ENCODE results near the gene ROBO2. TPM values are rescaled to one million over a fixed set of nuclear protein-coding genes. Genes with fewer than 3 reads are reported as not detected.

The ROBO2 gene
- total RNA-seq, 3 donors from 2014 or later: not detected

DNA sequence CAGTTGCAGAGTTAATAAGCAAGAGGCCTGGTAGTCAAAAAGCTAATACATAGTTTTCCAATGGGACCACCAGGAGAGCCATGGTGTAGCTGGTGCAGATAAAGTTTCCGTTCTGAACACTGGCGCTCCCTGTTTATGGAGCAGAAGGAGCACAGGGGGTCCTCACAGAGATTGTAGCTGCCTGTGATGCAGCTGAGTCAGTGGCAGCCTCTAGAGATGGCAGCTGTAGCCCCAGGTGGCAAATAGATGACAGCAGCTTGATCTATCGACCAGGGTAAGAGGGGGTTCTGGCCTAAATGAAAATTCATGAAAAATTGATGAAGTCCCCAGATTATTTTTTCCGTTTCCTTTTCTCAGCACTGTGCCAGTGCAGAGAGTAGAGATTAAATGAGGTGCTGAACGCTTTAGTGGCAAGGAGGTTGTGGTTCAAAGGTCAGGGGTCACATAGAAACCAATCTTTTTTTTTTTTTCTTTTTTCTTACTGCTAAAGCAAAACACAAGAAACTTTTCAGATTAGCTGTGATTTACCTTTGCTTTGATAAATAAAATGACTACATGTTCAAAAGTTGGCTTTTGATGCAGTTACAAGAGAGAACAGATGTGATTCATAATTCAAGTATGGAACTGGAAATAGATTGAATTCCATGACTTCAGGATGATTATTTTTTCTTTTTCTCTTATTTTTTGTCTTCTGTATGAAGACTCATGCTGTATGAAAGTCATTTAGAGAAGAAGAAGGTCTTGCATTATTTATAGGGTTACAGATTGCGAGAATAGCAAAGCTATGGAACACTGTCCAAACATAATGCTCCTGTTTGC is 63.3 kb downstream of the ROBO2 start:
- no peak for DNase-seq
- Mint-ChIP-seq H3K9me3 (peaks cover 8% of the 10 kb centered on the region), H3K27me3 (ENCODE audit: low read depth) (no peaks in the 10 kb centered on the region), H3K36me3 (ENCODE audit: insufficient read depth) (no peaks in the 10 kb centered on the region), H3K4me1 (ENCODE audit: low read depth) (no peaks in the 10 kb centered on the region), H3K4me3 (no peak overlapping the region)
- no peak for ATAC-seq

DNA sequence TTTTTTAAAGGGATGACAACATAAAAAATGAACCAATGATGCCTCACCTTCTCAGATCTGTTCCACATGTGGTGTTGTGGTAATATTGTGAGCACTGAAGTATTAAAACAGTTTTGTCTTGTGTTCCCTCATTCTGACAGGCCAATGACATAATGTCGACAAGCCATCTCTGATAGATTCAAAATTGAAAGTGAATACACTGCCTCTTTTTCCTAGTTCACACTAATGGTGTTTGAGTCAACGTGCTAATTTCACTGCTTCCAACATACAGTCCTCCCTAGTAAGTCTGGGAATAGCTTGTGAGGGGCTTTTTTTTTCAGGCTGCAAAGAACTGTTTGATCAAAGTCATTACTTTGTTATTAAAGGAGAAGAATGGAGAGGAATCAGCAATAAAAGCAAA is 82.8 kb downstream of the ROBO2 start:
- Mint-ChIP-seq H3K36me3 (ENCODE audit: insufficient read depth) (no peaks in the 10 kb centered on the region), H3K27me3 (ENCODE audit: low read depth) (no peaks in the 10 kb centered on the region), H3K4me3 (no peak overlapping the region), H3K4me1 (ENCODE audit: low read depth) (no peaks in the 10 kb centered on the region), H3K9me3 (peaks cover 3% of the 10 kb centered on the region)
- DNase-seq: no peak
- ATAC-seq: no peak

DNA sequence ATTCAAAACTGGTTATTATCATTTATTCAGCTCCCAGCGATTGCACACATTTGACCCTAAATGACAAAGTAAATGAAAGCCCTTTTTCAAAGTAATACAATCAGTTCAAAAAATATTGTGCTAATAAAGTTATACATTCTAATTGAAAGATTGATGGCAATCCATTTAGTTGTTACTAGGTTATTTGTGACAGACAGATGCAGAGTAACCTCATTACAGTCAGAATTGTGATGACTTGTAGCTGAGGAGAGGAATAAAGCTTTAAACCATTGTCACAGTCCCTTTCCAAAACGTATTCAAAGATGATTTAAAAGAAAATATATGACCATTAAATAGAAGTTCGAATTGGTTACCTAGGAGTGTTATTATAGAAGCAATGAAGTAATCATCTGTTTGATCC is 86.1 kb downstream of the ROBO2 start:
- H3K4me3 Mint-ChIP-seq: no peak overlapping the region
- ATAC-seq: no peak

DNA sequence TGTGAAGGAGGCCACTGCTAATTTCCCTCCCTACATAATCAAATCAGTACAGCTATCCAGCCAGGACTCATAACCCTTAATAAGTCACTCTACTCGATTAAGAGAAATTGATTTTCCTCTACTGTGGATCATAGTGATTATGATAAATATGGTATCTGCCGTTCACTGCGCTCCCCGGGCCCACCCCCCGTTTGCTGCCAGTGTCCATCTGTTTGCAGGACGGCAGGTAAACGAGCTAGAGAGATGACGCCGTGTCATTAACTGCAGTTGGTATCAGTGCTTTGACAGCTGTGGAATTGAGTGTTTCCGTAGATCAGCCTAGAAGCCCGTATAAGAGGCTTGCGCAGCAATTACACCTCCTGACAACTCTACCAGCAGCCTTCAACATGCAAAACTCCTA is 94.9 kb downstream of the ROBO2 start:
- H3K4me1 Mint-ChIP-seq (ENCODE audit: low read depth): no peaks in the 10 kb centered on the region
- no peak overlapping the region for H3K4me3 Mint-ChIP-seq
- no peaks in the 10 kb centered on the region for H3K27me3 Mint-ChIP-seq (ENCODE audit: low read depth)
- ATAC-seq: no peak
- H3K9me3 Mint-ChIP-seq: no peaks in the 10 kb centered on the region
- no peak for DNase-seq
- H3K36me3 Mint-ChIP-seq (ENCODE audit: insufficient read depth): no peaks in the 10 kb centered on the region

More for the DNA sequence above, 86.1 kb downstream of the ROBO2 start:
- no peak for DNase-seq
- peaks cover 3% of the 10 kb centered on the region for H3K9me3 Mint-ChIP-seq
- H3K36me3 Mint-ChIP-seq (ENCODE audit: insufficient read depth): no peaks in the 10 kb centered on the region
- H3K27me3 Mint-ChIP-seq (ENCODE audit: low read depth): no peaks in the 10 kb centered on the region
- H3K4me1 Mint-ChIP-seq (ENCODE audit: low read depth): no peaks in the 10 kb centered on the region

DNA sequence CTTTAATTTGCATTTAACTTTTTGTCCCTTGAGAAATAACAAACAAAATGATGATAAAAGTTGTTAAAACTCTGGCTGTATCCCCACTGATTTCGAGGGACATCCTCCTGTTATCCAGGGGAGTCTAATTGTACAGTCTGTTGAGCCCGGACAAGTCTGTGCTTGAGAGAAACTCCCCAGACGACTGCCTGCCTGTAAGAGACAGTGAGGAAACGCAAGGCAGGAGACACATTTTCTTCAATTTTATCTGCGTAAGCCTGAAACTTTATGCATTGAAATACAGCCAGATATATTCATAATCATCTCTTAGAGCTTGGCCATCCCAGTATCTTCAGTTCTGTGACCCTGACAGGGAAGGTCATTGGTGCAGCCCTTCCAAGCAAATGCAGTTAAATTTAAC is 97.7 kb downstream of the ROBO2 start:
- no peaks in the 10 kb centered on the region for H3K27me3 Mint-ChIP-seq (ENCODE audit: low read depth)
- H3K4me1 Mint-ChIP-seq (ENCODE audit: low read depth): no peaks in the 10 kb centered on the region
- H3K4me3 Mint-ChIP-seq: no peak overlapping the region
- ATAC-seq (no peak), DNase-seq (no peak)
- no peaks in the 10 kb centered on the region for H3K36me3 Mint-ChIP-seq (ENCODE audit: insufficient read depth)
- H3K9me3 Mint-ChIP-seq: no peaks in the 10 kb centered on the region

DNA sequence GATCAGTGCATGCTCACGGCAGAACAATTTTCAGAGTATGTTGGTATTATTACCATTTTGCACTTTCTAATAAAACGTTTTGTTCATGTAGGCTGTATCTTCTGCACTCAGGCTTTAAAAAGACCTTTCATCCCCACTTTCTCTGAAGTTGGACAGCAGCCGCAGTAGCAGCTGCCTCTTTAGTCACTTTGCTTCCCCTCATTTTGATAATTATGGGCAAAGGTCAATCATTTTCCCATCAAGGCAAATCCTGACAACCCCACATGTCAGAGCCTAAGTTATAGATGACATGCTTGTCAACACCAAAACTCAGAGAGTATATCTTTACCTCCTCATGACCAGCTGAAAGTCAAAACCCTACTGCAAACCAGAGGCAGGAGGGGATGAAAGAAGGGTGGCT is 99.7 kb downstream of the ROBO2 start:
- no peaks in the 10 kb centered on the region for H3K27me3 Mint-ChIP-seq (ENCODE audit: low read depth)
- peaks cover 10% of the 10 kb centered on the region for H3K9me3 Mint-ChIP-seq
- no peak overlapping the region for H3K4me3 Mint-ChIP-seq
- H3K36me3 Mint-ChIP-seq (ENCODE audit: insufficient read depth): no peaks in the 10 kb centered on the region
- H3K4me1 Mint-ChIP-seq (ENCODE audit: low read depth): no peaks in the 10 kb centered on the region
- DNase-seq (no peak), ATAC-seq (no peak)

DNA sequence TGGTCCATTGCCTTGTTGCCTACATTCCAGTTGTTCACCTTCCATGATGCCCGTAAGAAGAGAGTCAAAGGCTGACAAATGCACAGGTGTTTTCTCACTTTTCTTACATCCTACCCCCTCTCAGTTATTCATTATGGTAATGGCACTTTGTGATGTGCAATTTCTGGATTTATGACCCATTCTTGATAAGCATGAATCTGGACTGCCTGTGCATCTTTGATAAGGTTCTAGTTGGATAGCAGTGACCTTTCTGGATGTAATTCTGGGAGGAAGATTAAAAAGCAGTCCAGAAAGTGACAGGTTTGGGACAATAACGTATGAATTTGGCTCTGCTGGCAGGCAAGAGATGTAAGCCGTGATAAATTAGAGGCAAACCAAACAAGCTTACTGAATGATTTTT is 101.5 kb downstream of the ROBO2 start:
- DNase-seq: no peak
- no peaks in the 10 kb centered on the region for H3K27me3 Mint-ChIP-seq (ENCODE audit: low read depth)
- ATAC-seq: no peak
- H3K4me1 Mint-ChIP-seq (ENCODE audit: low read depth): no peaks in the 10 kb centered on the region
- no peak overlapping the region for H3K4me3 Mint-ChIP-seq
- H3K9me3 Mint-ChIP-seq: peaks cover 10% of the 10 kb centered on the region
- no peaks in the 10 kb centered on the region for H3K36me3 Mint-ChIP-seq (ENCODE audit: insufficient read depth)

DNA sequence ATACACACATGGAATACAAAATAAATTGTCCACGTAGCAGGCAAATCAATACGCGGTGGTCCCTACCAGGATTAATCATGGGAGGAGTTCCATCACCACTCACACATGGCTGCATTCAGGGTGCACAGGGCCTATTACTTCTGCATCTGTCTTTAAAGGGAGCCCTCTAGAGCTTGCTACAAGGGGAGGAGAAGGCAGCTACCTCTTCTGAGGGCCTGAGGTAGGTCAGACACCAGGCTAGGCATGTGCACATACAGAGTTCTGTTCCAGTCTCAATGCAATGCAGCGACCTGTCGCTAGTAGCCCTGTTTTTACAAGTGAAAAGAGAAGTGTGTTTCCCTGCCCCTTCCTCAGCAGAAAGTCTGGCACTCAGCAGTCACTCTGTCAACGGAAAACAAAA is 102.7 kb downstream of the ROBO2 start:
- Mint-ChIP-seq H3K9me3 (peaks cover 10% of the 10 kb centered on the region), H3K27me3 (ENCODE audit: low read depth) (no peaks in the 10 kb centered on the region), H3K4me3 (no peak overlapping the region), H3K4me1 (ENCODE audit: low read depth) (no peaks in the 10 kb centered on the region), H3K36me3 (ENCODE audit: insufficient read depth) (no peaks in the 10 kb centered on the region)
- ATAC-seq: no peak
- no peak for DNase-seq

DNA sequence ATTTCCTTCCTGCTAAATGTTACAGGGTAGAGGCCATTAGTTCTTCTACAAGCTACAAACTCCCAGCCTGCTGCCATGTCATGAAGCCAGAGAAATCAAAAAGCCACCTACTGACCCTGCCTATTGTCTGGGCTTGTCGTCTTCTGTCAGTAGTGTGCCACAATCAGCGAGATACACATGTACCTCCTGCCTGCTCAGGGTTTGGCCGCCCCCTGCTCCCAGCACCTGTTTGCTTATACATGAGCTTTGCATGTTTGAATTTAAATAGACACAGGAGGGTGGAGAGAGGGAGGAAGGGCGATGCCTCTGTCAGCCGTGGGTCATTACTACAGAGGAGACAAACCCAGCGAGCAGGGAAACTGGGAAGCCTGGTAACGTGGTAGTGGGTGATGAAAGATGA is 106.1 kb downstream of the ROBO2 start:
- Mint-ChIP-seq H3K4me3 (no peak overlapping the region), H3K9me3 (peaks cover 13% of the 10 kb centered on the region), H3K36me3 (ENCODE audit: insufficient read depth) (no peaks in the 10 kb centered on the region), H3K27me3 (ENCODE audit: low read depth) (no peaks in the 10 kb centered on the region), H3K4me1 (ENCODE audit: low read depth) (no peaks in the 10 kb centered on the region)
- DNase-seq: no peak
- no peak for ATAC-seq

DNA sequence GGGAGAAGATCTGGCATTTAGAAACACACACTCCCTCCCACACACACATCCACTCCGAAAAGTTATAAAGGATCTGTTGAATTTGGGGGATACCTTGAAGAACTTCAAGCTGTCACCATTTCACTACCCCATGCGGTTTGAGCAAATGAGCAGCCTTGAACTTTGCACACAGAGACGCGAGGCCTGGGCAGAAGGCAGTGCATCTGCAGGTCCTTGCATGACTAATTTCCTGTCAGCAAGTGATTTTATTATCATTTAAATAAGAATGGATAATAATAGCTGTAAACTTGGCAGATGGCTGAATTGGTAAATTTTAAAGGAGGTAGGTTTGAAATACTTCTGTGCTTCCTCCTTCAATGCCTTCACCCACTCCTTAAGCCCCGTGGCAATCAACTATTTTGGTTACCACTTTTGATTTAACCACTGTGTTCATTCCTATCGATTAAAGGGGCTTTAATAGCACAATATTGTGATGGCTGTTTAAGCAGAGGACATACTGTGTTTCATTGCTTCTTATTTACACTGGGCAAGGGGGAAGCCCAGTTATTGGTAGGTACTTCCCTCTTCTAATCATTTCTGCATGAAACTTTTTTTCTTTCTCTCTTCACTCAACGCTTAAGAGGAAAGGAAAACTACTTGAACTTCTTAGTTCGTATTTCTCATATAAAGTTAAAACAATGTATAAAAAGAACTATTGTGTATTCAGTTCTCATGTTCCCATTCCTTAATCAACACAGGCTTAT is 108.1 kb downstream of the ROBO2 start:
- Mint-ChIP-seq H3K36me3 (ENCODE audit: insufficient read depth) (no peaks in the 10 kb centered on the region), H3K4me1 (ENCODE audit: low read depth) (no peaks in the 10 kb centered on the region), H3K9me3 (peaks cover 17% of the 10 kb centered on the region), H3K27me3 (ENCODE audit: low read depth) (no peaks in the 10 kb centered on the region), H3K4me3 (no peak overlapping the region)
- DNase-seq (no peak), ATAC-seq (no peak)

DNA sequence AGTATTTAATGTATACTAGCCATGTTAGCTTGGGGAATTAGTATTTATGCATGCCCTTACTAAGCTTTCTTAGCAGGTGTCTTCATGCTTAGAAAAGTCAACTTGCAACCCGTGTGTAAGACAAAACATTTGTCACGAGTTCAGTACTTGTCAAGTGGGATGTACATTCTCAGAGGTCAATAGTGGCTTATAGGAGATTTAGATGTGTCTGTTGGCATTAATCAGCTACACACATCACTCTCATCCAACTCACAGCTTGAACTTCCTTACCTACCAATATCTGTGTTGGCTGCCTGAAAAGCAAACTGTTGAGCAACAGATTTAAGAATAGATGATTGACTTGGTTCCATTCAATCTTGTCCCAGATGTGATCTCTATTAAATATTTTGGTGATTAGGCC is 109.5 kb downstream of the ROBO2 start:
- Mint-ChIP-seq H3K36me3 (ENCODE audit: insufficient read depth) (no peaks in the 10 kb centered on the region), H3K4me3 (no peak overlapping the region), H3K9me3 (peaks cover 10% of the 10 kb centered on the region), H3K27me3 (ENCODE audit: low read depth) (no peaks in the 10 kb centered on the region), H3K4me1 (ENCODE audit: low read depth) (no peaks in the 10 kb centered on the region)
- no peak for ATAC-seq
- DNase-seq: no peak

DNA sequence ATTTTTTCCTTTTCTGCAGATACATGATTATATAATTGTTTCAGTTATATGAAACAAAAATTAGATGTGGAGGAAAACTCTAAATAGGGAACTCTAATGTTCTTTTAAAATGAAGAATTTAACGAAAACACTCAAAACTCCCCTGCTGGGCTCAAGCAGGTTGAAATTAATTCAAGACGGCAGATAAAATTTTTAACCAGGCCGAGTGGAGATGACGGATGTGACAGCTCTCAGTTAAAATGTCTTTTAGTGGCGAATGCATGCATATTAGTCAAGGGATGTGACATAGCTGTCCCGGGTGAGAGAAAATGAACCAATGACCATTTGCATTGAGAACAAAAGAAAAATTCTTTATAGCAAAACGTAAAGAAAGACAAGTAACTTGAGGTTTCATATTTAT is 110.1 kb downstream of the ROBO2 start:
- Mint-ChIP-seq H3K4me1 (ENCODE audit: low read depth) (no peaks in the 10 kb centered on the region), H3K36me3 (ENCODE audit: insufficient read depth) (no peaks in the 10 kb centered on the region), H3K27me3 (ENCODE audit: low read depth) (no peaks in the 10 kb centered on the region), H3K9me3 (peaks cover 8% of the 10 kb centered on the region), H3K4me3 (no peak overlapping the region)
- no peak for ATAC-seq
- no peak for DNase-seq

DNA sequence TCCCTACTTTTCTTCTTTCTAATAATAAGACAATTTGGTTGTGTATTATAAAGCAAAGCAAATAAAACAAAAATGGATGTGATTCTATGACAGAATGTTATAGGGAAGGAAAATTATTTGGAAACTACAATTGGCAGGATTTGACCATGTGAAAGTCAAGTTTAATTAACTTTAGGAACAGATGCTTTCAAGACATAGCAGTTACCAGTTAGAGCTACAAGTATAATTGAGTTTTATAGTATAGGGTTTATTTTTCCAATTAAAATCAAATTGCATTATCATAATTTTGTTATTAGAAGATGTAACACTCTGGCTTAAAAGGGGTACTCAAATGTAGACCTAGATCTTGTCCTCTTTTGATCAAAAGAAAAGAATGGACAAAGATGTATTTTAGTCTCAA is 110.9 kb downstream of the ROBO2 start:
- peaks cover 8% of the 10 kb centered on the region for H3K9me3 Mint-ChIP-seq
- DNase-seq (no peak), ATAC-seq (no peak)
- no peaks in the 10 kb centered on the region for H3K36me3 Mint-ChIP-seq (ENCODE audit: insufficient read depth)
- no peaks in the 10 kb centered on the region for H3K4me1 Mint-ChIP-seq (ENCODE audit: low read depth)
- no peaks in the 10 kb centered on the region for H3K27me3 Mint-ChIP-seq (ENCODE audit: low read depth)
- H3K4me3 Mint-ChIP-seq: no peak overlapping the region

DNA sequence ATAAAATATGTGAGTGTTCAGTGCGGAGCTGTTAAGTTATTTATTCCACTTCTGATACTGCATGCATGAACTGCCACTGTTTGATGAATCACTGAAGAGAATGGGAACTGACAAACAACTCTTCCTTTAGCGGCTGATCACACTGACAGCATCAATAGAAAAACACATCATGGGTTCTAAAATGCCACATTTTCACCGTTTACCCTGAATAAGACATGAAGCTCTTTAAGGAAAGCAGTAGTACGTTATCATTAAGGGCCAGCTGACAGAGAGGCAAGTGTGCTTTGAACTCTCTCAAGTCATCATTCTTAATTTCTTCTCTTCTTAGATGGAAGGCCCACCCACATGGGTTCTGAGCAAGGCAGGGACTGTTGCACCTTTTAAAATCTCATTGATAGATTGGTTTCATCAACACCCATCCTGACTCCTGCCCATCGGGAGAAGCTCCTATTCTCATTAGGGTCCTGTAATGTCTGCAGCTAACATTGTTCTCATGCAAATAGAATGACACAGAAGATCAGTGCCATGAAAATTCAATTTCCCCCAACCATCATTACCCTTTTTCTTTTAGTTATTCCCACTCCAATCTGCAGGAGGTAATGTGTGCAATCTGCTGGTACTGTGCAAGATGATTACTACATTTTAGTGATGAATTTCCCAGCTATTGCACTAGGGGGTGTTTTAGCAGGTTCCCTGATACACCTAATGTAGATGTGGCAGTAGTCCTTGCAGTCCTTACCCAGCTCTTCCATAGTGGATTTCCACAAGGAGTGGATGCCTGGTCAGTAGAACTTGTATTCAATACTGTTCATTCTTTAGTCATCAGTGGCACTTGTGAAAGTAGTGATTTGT is 119.1 kb downstream of the ROBO2 start:
- Mint-ChIP-seq H3K36me3 (ENCODE audit: insufficient read depth) (no peaks in the 10 kb centered on the region), H3K27me3 (ENCODE audit: low read depth) (no peaks in the 10 kb centered on the region), H3K4me3 (no peak overlapping the region), H3K4me1 (ENCODE audit: low read depth) (no peaks in the 10 kb centered on the region), H3K9me3 (peaks cover 6% of the 10 kb centered on the region)
- ATAC-seq (no peak), DNase-seq (no peak)

Measured in activated T-cell treated with anti-CD3 and anti-CD28 coated beads, Interleukin-2, amount 50 U/mL, for 4 hours (primary cell).